T follicular helper cell (primary cell): ENCODE data around the gene RAPGEF4.

ENCODE experiments used
- DNase-seq: peaks from one replicate; pipeline ENCODE4 v3.0.0-alpha.2; 2020; ENCODE audit warnings: low read depth
- total RNA-seq, 2 experiments: gene quantifications; one replicate each; lab custom pipeline; 2026; lab: John Stamatoyannopoulos, UW

Gene RAPGEF4
- 0.04 to 0.12 reads per million in 2 experiments for total RNA-seq

GRCh38 chr2:172735582-172736423 is at the start of gene RAPGEF4:
RAPGEF4 (plus strand) TSS chr2:172735845; CDS start chr2:172735984, 139 bp downstream.
- no peak for DNase-seq

GRCh38 chr2:172693037-172693436 is 42.6 kb upstream of the RAPGEF4 start:
- DNase-seq: no peak

- DNase-seq: no peak
These were observed 41.9 kb upstream of the RAPGEF4 start for GRCh38 chr2:172693529-172694455.

- no peak for DNase-seq
These were observed 38.3 kb upstream of the RAPGEF4 start for GRCh38 chr2:172697296-172697695.

GRCh38 chr2:172698041-172698863 is 37.4 kb upstream of the RAPGEF4 start:
- no peak for DNase-seq

GRCh38 chr2:172701250-172701649 is 34.4 kb upstream of the RAPGEF4 start:
- no peak for DNase-seq

GRCh38 chr2:172702451-172702850 is 33.2 kb upstream of the RAPGEF4 start:
- DNase-seq: no peak

- no peak for DNase-seq
These were observed 31.3 kb upstream of the RAPGEF4 start for GRCh38 chr2:172704072-172704936.

GRCh38 chr2:172705352-172705751 is 30.3 kb upstream of the RAPGEF4 start:
- DNase-seq: no peak

- DNase-seq: no peak
These were observed 27.4 kb upstream of the RAPGEF4 start for GRCh38 chr2:172708247-172708646.

GRCh38 chr2:172709566-172710291 is 25.9 kb upstream of the RAPGEF4 start:
- no peak for DNase-seq

GRCh38 chr2:172710584-172711047 is 25.0 kb upstream of the RAPGEF4 start:
- peak; percentile 30 for DNase-seq

GRCh38 chr2:172711110-172711509 is 24.5 kb upstream of the RAPGEF4 start:
- DNase-seq: no peak

- DNase-seq: no peak
These were observed 23.4 kb upstream of the RAPGEF4 start for GRCh38 chr2:172712251-172712650.

GRCh38 chr2:172713365-172713875 is 22.2 kb upstream of the RAPGEF4 start:
- DNase-seq: no peak

GRCh38 chr2:172722481-172722880 is 13.2 kb upstream of the RAPGEF4 start:
- DNase-seq: no peak

- no peak for DNase-seq
These were observed 12.4 kb upstream of the RAPGEF4 start for GRCh38 chr2:172723286-172723685.

- DNase-seq: no peak
These were observed 10.9 kb upstream of the RAPGEF4 start for GRCh38 chr2:172724724-172725123.

GRCh38 chr2:172725284-172725683 is 10.4 kb upstream of the RAPGEF4 start:
- DNase-seq: no peak

- no peak for DNase-seq
These were observed 9.9 kb upstream of the RAPGEF4 start for GRCh38 chr2:172725746-172726145.
